ENCODE data around the gene LHFPL2. TPM values are rescaled to one million over a fixed set of nuclear protein-coding genes. Genes with fewer than 3 reads are reported as not detected.
"Not testable (repeated sequence)": the region's sequence is repeated elsewhere in the genome, so short reads cannot be mapped to it uniquely, and the experiment has no call there.

The LHFPL2 gene
- polyA plus RNA-seq, 3 donors, result 3.7 to 11.6 (median 7.3) TPM

GRCh38 chr5:78621291-78621738, 27.3 kb downstream of the LHFPL2 start:
- Histone ChIP-seq H3K4me1 (ENCODE audit: control insufficient read depth in 1 of 2, insufficient read depth in 2 of 2, low read length in 2 of 2) (no peaks in the 10 kb centered on the region), H3K79me2 (ENCODE audit: insufficient read depth, low read length) (no peaks in the 10 kb centered on the region), H3K9ac (ENCODE audit: insufficient read depth, low read length, poor library complexity, severe bottlenecking) (no peak overlapping the region), H3K27me3 (ENCODE audit: control insufficient read depth in 2 of 2, insufficient read depth in 2 of 2, low read length in 2 of 2) (no peaks in the 10 kb centered on the region), H3K4me2 (replicated peaks; ENCODE audit: extremely low read depth, low read length, poor library complexity, severe bottlenecking) (no peak overlapping the region), H2AFZ (ENCODE audit: insufficient read depth, low read depth, low read length, poor library complexity, severe bottlenecking) (no peak overlapping the region), H3K4me3 (replicated peaks in 1 of 3; ENCODE audit: low read depth in 2 of 3, low read length in 3 of 3) (no peak overlapping the region), H3K9me3 (replicated peaks in 1 of 2; ENCODE audit: control insufficient read depth in 1 of 2, insufficient read depth in 1 of 2, low read length in 2 of 2) (peaks cover 0 to 4% of the 10 kb centered on the region in 2 donors), H4K20me1 (ENCODE audit: insufficient read depth, low read length) (no peaks in the 10 kb centered on the region), H3K36me3 (replicated peaks in 1 of 2; ENCODE audit: control insufficient read depth in 1 of 2, insufficient read depth in 2 of 2, low read length in 2 of 2) (no peaks in the 10 kb centered on the region), H3K27ac (ENCODE audit: low read depth in 1 of 2, low read length in 2 of 2) (no peak overlapping the region)
- DNase-seq, result no peak
- Mint-ChIP-seq H3K27ac (no peak overlapping the region), H3K4me1 (peaks cover 7% of the 10 kb centered on the region), H3K4me3 (no peak overlapping the region), H3K9me3 (peaks cover 2 to 12% (median 6%) of the 10 kb centered on the region in 7 donors), H3K27me3 (ENCODE audit: low read depth in 3 of 3) (peaks cover 2 to 9% (median 6%) of the 10 kb centered on the region in 3 donors), H3K36me3 (no peaks in the 10 kb centered on the region)
- intact Hi-C loops (cut with micrococcal nuclease), result no loop called here
- WGBS (ENCODE audit: insufficient coverage), result 14% methylated on average over 2 of the region's 3 CpGs
- no peak for TF ChIP-seq CTCF (IDR thresholded peaks at IDR 0.05)

DNA sequence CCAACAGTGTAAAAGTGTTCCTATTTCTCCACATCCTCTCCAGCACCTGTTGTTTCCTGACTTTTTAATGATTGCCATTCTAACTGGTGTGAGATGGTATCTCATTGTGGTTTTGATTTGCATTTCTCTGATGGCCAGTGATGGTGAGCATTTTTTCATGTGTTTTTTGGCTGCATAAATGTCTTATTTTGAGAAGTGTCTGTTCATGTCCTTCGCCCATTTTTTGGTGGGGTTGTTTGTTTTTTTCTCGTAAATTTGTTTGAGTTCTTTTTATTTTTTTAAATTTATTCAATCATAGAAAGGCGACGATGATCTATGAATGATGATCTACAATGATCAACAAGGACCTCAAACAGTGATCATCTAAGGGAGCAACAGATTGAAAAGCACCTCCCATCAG, 28.5 kb downstream of the LHFPL2 start:
- H3K9ac ChIP-seq (ENCODE audit: insufficient read depth, low read length, poor library complexity, severe bottlenecking); DNase-seq; H3K9me3 ChIP-seq (replicated peaks in 1 of 2; ENCODE audit: control insufficient read depth in 1 of 2, insufficient read depth in 1 of 2, low read length in 2 of 2); H2AFZ ChIP-seq (ENCODE audit: insufficient read depth, low read depth, low read length, poor library complexity, severe bottlenecking); H3K4me2 ChIP-seq (replicated peaks; ENCODE audit: extremely low read depth, low read length, poor library complexity, severe bottlenecking); H3K27me3 ChIP-seq (ENCODE audit: control insufficient read depth in 2 of 2, insufficient read depth in 2 of 2, low read length in 2 of 2); H3K27ac Mint-ChIP-seq; H3K4me3 Mint-ChIP-seq; H3K27ac ChIP-seq (ENCODE audit: low read depth in 1 of 2, low read length in 2 of 2); H3K4me1 ChIP-seq (ENCODE audit: control insufficient read depth in 1 of 2, insufficient read depth in 2 of 2, low read length in 2 of 2); H3K79me2 ChIP-seq (ENCODE audit: insufficient read depth, low read length); H3K4me1 Mint-ChIP-seq; H3K36me3 ChIP-seq (replicated peaks in 1 of 2; ENCODE audit: control insufficient read depth in 1 of 2, insufficient read depth in 2 of 2, low read length in 2 of 2); H3K4me3 ChIP-seq (replicated peaks in 1 of 3; ENCODE audit: low read depth in 2 of 3, low read length in 3 of 3); intact Hi-C loops (cut with micrococcal nuclease); H4K20me1 ChIP-seq (ENCODE audit: insufficient read depth, low read length); H3K36me3 Mint-ChIP-seq: not testable (repeated sequence)
- Mint-ChIP-seq H3K27me3 (ENCODE audit: low read depth in 3 of 3) (peaks cover 0 to 17% (median 8%) of the 10 kb centered on the region in 3 donors), H3K9me3 (peaks cover 2 to 16% (median 7%) of the 10 kb centered on the region in 7 donors)
- no CpG with 5 or more reads among the region's 4 CpGs for WGBS (ENCODE audit: insufficient coverage)

All from CD14-positive monocyte (primary cell).